ENCODE measurements around the gene SMPD3.

GRCh38 chr16:68403704-68404103 is 44.6 kb downstream of the SMPD3 start:
- TF ChIP-seq POLR2A (IDR thresholded peaks at IDR 0.05; ENCODE audit: low read length) (no peak), GATA1 (IDR thresholded peaks at IDR 0.05; ENCODE audit: low read depth, low read length) (no peak)

Data from erythroblast (primary cell).